K562 (cell line): ENCODE data around the gene RAI14. TPM values are rescaled to one million over a fixed set of nuclear protein-coding genes. Genes with fewer than 3 reads are reported as not detected.

ENCODE experiments used
- CHCHD3 ChIP-seq: fragments of 250-450 bp; sonication (Bioruptor Pico); IDR thresholded peaks from 2 replicates; pipeline ENCODE4 v2.1.2; 2022; ENCODE audit warnings: mild to moderate bottlenecking
- CREM ChIP-seq: IDR thresholded peaks from 2 replicates; pipeline ENCODE4 v1.6.1; 2014; ENCODE audit warnings: antibody characterized with exemption, low read depth
- FOS ChIP-seq: IDR thresholded peaks from 3 replicates; pipeline ENCODE4 v1.6.1; 2011; ENCODE audit not compliant: insufficient read length; ENCODE audit errors: extremely low read depth
- JUND ChIP-seq, 2 experiments: IDR thresholded peaks; 2 replicates in 1 of 2; 3 replicates in 1 of 2; pipeline ENCODE4 v1.6.1; 2011; ENCODE audit warnings: borderline replicate concordance in 2 of 2, low read depth in 2 of 2, low read length in 2 of 2, improper control_type of control experiment in 1 of 2, missing biosample characterization in 1 of 2, missing genetic modification characterization in 1 of 2, missing genetic modification reagents in 1 of 2
- MED1 ChIP-seq: sonication (generic); formaldehyde crosslinking; IDR thresholded peaks from 2 replicates; pipeline ENCODE4 v1.8.1; 2023; ENCODE audit warnings: missing genetic modification reagents, borderline replicate concordance
- MEF2D ChIP-seq: conservative IDR thresholded peaks from 2 replicates; pipeline ENCODE4 v1.6.1; 2016; ENCODE audit warnings: low read depth, missing genetic modification characterization, missing compliant biosample characterization
- NBN ChIP-seq: fragments of 450-650 bp; IDR thresholded peaks from 2 replicates; pipeline ENCODE4 v1.6.1; 2016; ENCODE audit warnings: low read depth, mild to moderate bottlenecking
- NFATC3 ChIP-seq: fragments of 450-650 bp; IDR thresholded peaks from 2 replicates; pipeline ENCODE4 v1.6.1; 2017; ENCODE audit warnings: mild to moderate bottlenecking
- NFRKB ChIP-seq: fragments of 450-650 bp; IDR thresholded peaks from 2 replicates; pipeline ENCODE4 v1.6.1; 2016; ENCODE audit warnings: low read depth
- RREB1 ChIP-seq: fragments of 250-450 bp; sonication (Bioruptor Pico); IDR thresholded peaks from 2 replicates; pipeline ENCODE4 v1.4.0; 2020
- ZNF24 ChIP-seq: fragments of 450-650 bp; IDR thresholded peaks from 2 replicates; pipeline ENCODE4 v1.6.1; 2016
- ZNF583 ChIP-seq: fragments of 250-450 bp; sonication (Bioruptor Pico); IDR thresholded peaks from 2 replicates; pipeline ENCODE4 v1.4.0; 2020
- polyA plus RNA-seq, 8 experiments: library from polyadenylated mRNA; depleted of rRNA in 4 of 8; stranded (reverse) in 5 of 8; unstranded in 3 of 8; fragments of >200 nt; fragmentation: Nextera tagmentation in 2 of 8; fragmentation: Illumina TruSeq in 1 of 8; extraction: Ambion mirVana in 2 of 8; extraction: Trizol in 1 of 8; gene quantifications; 2 replicates each; pipeline versions ENCODE4 v1.2.1 to v1.2.3, GENCODE V29; 2011 to 2014; ENCODE audit warnings: inconsistent platforms in 1 of 8, missing spikeins in 1 of 8
- total RNA-seq, 7 experiments: library from RNA; depleted of rRNA in 6 of 7; stranded (reverse); fragments of >200 nt in 6 of 7; fragmentation: Illumina TruSeq in 2 of 7; extraction: Trizol in 2 of 7; gene quantifications; 2 replicates each; pipeline versions ENCODE4 v1.2.1 to v1.2.3, GENCODE V29; 2011 to 2021; ENCODE audit warnings: low replicate concordance in 1 of 7

The RAI14 gene
- total and polyA plus RNA-seq, 9 of the 15 experiments (the other 6 are each of a cell fraction or from before 2014, with no cell fraction given): 11.3 to 82.5 (median 34.8) TPM

GRCh38 chr5:34699155-34700077, 43.3 kb downstream of the RAI14 start (continued):
- TF ChIP-seq NFATC3: peak; percentile 97
- TF ChIP-seq RREB1 (CRISPR knock-in tag): no peak
- 0 out of 2 replicates have a peak, but pooled peaks have one; percentile 53 for TF ChIP-seq CHCHD3 (CRISPR knock-in tag)
- TF ChIP-seq FOS: no peak
- peak; percentile 31; the same call in 1 of the 2 replicates for TF ChIP-seq ZNF24
- peak; percentile 66; the same call in 1 of the 2 replicates for TF ChIP-seq MEF2D (tag)
- TF ChIP-seq MED1: no peak
- TF ChIP-seq ZNF583: 0 out of 2 replicates have a peak, but pooled peaks have one; percentile 21
- TF ChIP-seq JUND (IDR thresholded peaks at IDR 0.05; ENCODE audit: borderline replicate concordance, low read depth, low read length): peak; percentile 86
- peak; percentile 69; the same call in 2 of the 3 replicates for TF ChIP-seq JUND (tag; IDR thresholded peaks at IDR 0.05; ENCODE audit: borderline replicate concordance, low read depth, low read length)
- no peak for TF ChIP-seq NFRKB
- peak; percentile 96 for TF ChIP-seq NBN
- TF ChIP-seq CREM: peak; percentile 86
